HEK293 (cell line): ENCODE measurements around the gene OR52I2.

Experiments used
- CTCF ChIA-PET: fragments of 350-600 bp; formaldehyde crosslinking; extraction: SDS; loops from one replicate; lab custom pipeline; 2021; ENCODE audit warnings: antibody characterized with exemption; lab: Yijun Ruan, JAX
- POLR2A ChIA-PET: fragments of 300-600 bp; formaldehyde crosslinking; extraction: SDS; loops from one replicate; lab custom pipeline; 2020; ENCODE audit warnings: antibody characterized with exemption, inconsistent platforms; lab: Yijun Ruan, JAX
- H3K27ac ChIP-seq: fragments of 200-500 bp; sonication (Bioruptor generic); 2 replicates; pipeline ENCODE4 v1.5.1; 2014; ENCODE audit warnings: low read depth, low read length, control low read depth, inconsistent platforms; ENCODE audit errors: extremely low read depth
- H3K36me3 ChIP-seq, 2 experiments: fragments of 200-500 bp in 1 of 2; sonication (Bioruptor generic) in 1 of 2; 1 replicate in 1 of 2; 2 replicates in 1 of 2; pipeline ENCODE4 v1.5.1; 2014 to 2017; ENCODE audit warnings: inconsistent platforms in 2 of 2, low read length in 2 of 2; ENCODE audit not compliant: control insufficient read depth in 2 of 2, insufficient read depth in 1 of 2
- H3K4me1 ChIP-seq: fragments of 200-500 bp; sonication (Bioruptor generic); 2 replicates; pipeline ENCODE4 v1.5.1; 2014; ENCODE audit warnings: mild to moderate bottlenecking, low read length, inconsistent platforms; ENCODE audit not compliant: control insufficient read depth, insufficient read depth
- H3K4me3 ChIP-seq: 2 replicates; pipeline ENCODE4 v1.5.1; 2011; ENCODE audit warnings: low read depth, mild to moderate bottlenecking, control low read depth, low read length, moderate library complexity
- H3K9me3 ChIP-seq: fragments of 200-500 bp; sonication (Bioruptor generic); 2 replicates; pipeline ENCODE4 v1.5.1; 2014; ENCODE audit warnings: low read depth, low read length, inconsistent platforms; ENCODE audit not compliant: control insufficient read depth, insufficient read depth
- FEZF1 ChIP-seq: fragments of 450-650 bp; formaldehyde crosslinking; IDR thresholded peaks from 2 replicates; pipeline ENCODE4 v1.5.1; 2016; ENCODE audit warnings: missing biosample characterization, missing genetic modification characterization
- HOXC10 ChIP-seq: sonication (generic); formaldehyde crosslinking; IDR thresholded peaks from 2 replicates; pipeline ENCODE4 v1.8.1; 2023; ENCODE audit warnings: mild to moderate bottlenecking, missing genetic modification reagents
- MZF1 ChIP-seq: fragments of 450-650 bp; formaldehyde crosslinking; IDR thresholded peaks from 2 replicates; pipeline ENCODE4 v1.5.1; 2017; ENCODE audit warnings: missing biosample characterization, missing genetic modification characterization, borderline replicate concordance
- SCRT2 ChIP-seq: fragments of 450-650 bp; formaldehyde crosslinking; IDR thresholded peaks from 2 replicates; pipeline ENCODE4 v1.5.1; 2016; ENCODE audit warnings: missing biosample characterization, missing genetic modification characterization
- ZFHX2 ChIP-seq: fragments of 450-650 bp; formaldehyde crosslinking; conservative IDR thresholded peaks from 2 replicates; pipeline ENCODE4 v1.5.1; 2016; ENCODE audit warnings: missing biosample characterization, missing genetic modification characterization
- ZNF133 ChIP-seq: fragments of 450-650 bp; formaldehyde crosslinking; IDR thresholded peaks from 2 replicates; pipeline ENCODE4 v1.5.1; 2016; ENCODE audit warnings: missing biosample characterization, missing genetic modification characterization
- ZNF174 ChIP-seq: fragments of 450-650 bp; formaldehyde crosslinking; IDR thresholded peaks from 2 replicates; pipeline ENCODE4 v1.5.0; 2017; ENCODE audit warnings: missing biosample characterization, mild to moderate bottlenecking, missing genetic modification characterization
- ZNF214 ChIP-seq: fragments of 450-650 bp; formaldehyde crosslinking; IDR thresholded peaks from 2 replicates; pipeline ENCODE4 v1.5.1; 2017; ENCODE audit warnings: missing biosample characterization, mild to moderate bottlenecking, missing genetic modification characterization, borderline replicate concordance
- ZNF239 ChIP-seq: fragments of 450-650 bp; formaldehyde crosslinking; IDR thresholded peaks from 2 replicates; pipeline ENCODE4 v1.5.1; 2016; ENCODE audit warnings: missing biosample characterization, missing genetic modification characterization
- ZNF324 ChIP-seq: fragments of 450-650 bp; formaldehyde crosslinking; IDR thresholded peaks from 2 replicates; pipeline ENCODE4 v1.5.1; 2016; ENCODE audit warnings: missing biosample characterization, missing genetic modification characterization
- ZNF350 ChIP-seq: fragments of 450-650 bp; formaldehyde crosslinking; IDR thresholded peaks from 2 replicates; pipeline ENCODE4 v1.5.0; 2017; ENCODE audit warnings: missing biosample characterization, mild to moderate bottlenecking, missing genetic modification characterization
- ZNF366 ChIP-seq: fragments of 450-650 bp; formaldehyde crosslinking; conservative IDR thresholded peaks from 2 replicates; pipeline ENCODE4 v1.5.1; 2016; ENCODE audit warnings: missing biosample characterization, missing genetic modification characterization
- ZNF426 ChIP-seq: fragments of 450-650 bp; formaldehyde crosslinking; IDR thresholded peaks from 2 replicates; pipeline ENCODE4 v1.5.1; 2017; ENCODE audit warnings: missing biosample characterization, missing genetic modification characterization, mild to moderate bottlenecking, inconsistent platforms, moderate library complexity
- ZNF707 ChIP-seq: fragments of 450-650 bp; formaldehyde crosslinking; IDR thresholded peaks from 2 replicates; pipeline ENCODE4 v1.5.1; 2016; ENCODE audit warnings: missing biosample characterization, missing genetic modification characterization
- ZNF747 ChIP-seq: fragments of 450-650 bp; formaldehyde crosslinking; IDR thresholded peaks from 2 replicates; pipeline ENCODE4 v1.5.1; 2016; ENCODE audit warnings: missing biosample characterization, missing genetic modification characterization
- TF ChIP-seq, protein P1 (sequence below): fragments of 450-650 bp; formaldehyde crosslinking; IDR thresholded peaks from 2 replicates; pipeline ENCODE4 v1.5.1; 2016; ENCODE audit warnings: missing biosample characterization, missing genetic modification characterization
- TF ChIP-seq, protein P2 (sequence below): fragments of 450-650 bp; formaldehyde crosslinking; IDR thresholded peaks from 2 replicates; pipeline ENCODE4 v1.5.1; 2016; ENCODE audit warnings: missing biosample characterization, missing genetic modification characterization
- TF ChIP-seq, protein P3 (sequence below): fragments of 450-650 bp; formaldehyde crosslinking; IDR thresholded peaks from 2 replicates; pipeline ENCODE4 v1.5.1; 2016; ENCODE audit warnings: missing biosample characterization, missing genetic modification characterization
- TF ChIP-seq, protein P4 (sequence below): fragments of 450-650 bp; formaldehyde crosslinking; IDR thresholded peaks from 2 replicates; pipeline ENCODE4 v1.5.1; 2016; ENCODE audit warnings: missing biosample characterization, missing genetic modification characterization
- TF ChIP-seq, protein P5 (sequence below): fragments of 450-650 bp; formaldehyde crosslinking; IDR thresholded peaks from 2 replicates; pipeline ENCODE4 v1.5.1; 2016; ENCODE audit warnings: missing biosample characterization, missing genetic modification characterization
- TF ChIP-seq, protein P6 (sequence below): fragments of 450-650 bp; formaldehyde crosslinking; IDR thresholded peaks from 2 replicates; pipeline ENCODE4 v1.5.1; 2016; ENCODE audit warnings: missing biosample characterization, missing genetic modification characterization

OR52I2 gene

DNA sequence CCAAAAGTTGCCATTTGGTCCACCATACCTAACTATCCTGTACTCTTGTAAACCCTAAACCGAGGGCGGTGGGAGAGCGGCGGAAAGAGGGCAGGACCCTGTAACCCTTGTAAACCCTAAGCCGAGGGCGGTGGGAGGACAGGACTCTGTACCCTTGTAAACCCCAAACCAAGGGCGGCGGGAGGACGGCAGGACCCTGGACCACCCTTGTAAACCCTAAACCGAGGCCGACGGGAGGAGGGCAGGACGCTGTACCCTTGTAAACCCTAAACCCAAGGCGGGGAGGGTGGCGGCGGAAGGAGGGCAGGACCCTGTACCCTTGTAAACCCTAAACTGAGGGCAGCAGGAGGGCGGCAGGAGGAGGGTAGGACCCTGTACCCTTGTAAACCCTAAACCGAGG, 12.5 kb upstream of the OR52I2 start (continued):
- TF ChIP-seq, protein P1, sequence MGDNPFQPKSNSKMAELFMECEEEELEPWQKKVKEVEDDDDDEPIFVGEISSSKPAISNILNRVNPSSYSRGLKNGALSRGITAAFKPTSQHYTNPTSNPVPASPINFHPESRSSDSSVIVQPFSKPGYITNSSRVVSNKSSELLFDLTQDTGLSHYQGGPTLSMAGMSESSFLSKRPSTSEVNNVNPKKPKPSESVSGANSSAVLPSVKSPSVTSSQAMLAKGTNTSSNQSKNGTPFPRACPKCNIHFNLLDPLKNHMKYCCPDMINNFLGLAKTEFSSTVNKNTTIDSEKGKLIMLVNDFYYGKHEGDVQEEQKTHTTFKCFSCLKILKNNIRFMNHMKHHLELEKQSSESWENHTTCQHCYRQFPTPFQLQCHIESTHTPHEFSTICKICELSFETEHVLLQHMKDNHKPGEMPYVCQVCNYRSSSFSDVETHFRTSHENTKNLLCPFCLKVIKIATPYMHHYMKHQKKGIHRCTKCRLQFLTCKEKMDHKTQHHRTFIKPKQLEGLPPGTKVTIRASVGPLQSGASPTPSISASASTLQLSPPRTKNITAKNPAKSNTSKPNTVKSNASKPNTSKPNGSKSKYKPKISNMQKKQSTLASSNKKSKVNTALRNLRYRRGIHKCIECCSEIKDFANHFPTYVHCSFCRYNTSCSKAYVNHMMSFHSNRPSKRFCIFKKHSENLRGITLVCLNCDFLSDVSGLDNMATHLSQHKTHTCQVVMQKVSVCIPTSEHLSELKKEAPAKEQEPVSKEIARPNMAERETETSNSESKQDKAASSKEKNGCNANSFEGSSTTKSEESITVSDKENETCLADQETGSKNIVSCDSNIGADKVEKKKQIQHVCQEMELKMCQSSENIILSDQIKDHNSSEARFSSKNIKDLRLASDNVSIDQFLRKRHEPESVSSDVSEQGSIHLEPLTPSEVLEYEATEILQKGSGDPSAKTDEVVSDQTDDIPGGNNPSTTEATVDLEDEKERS (tag by site-specific recombination) = no peak

DNA sequence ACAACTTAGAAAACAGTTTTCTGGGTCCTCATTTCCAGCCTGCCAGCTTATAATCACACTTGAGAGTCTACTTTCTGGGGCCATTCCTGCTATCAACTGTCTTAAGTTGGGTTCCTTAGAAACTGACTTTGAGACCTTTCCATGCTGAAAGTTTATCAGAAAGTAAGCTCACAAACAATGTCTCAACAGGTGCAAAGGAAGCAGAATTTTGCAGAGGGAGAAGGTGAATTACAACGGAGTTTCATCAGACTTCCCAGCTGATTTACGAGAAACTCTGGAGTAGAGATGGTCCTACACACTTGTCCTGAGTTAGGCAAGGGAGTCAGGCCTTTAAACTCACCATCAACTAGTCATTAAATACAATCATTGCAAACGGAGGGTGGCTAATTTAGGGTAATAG, 4.7 kb upstream of the OR52I2 start:
- ChIA-PET CTCF (interaction anchor here (0.6 to 0.8 kb wide), 2 partner anchors 395 to 478 kb away, joined by 3 read pairs; no protein-coding TSS in a partner anchor), POLR2A (interaction anchor here (1.0 kb wide), 1 partner anchor 32 kb away, joined by 3 read pairs; the partner anchor contains the start of gene TRIM68)
- TF ChIP-seq SCRT2 (tag by site-specific recombination) (peak; percentile 70), MZF1 (tag by site-specific recombination) (no peak)
- TF ChIP-seq, protein P2, sequence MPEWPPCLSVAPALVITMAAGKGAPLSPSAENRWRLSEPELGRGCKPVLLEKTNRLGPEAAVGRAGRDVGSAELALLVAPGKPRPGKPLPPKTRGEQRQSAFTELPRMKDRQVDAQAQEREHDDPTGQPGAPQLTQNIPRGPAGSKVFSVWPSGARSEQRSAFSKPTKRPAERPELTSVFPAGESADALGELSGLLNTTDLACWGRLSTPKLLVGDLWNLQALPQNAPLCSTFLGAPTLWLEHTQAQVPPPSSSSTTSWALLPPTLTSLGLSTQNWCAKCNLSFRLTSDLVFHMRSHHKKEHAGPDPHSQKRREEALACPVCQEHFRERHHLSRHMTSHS (tag by site-specific recombination) = no peak
- TF ChIP-seq, protein P3, sequence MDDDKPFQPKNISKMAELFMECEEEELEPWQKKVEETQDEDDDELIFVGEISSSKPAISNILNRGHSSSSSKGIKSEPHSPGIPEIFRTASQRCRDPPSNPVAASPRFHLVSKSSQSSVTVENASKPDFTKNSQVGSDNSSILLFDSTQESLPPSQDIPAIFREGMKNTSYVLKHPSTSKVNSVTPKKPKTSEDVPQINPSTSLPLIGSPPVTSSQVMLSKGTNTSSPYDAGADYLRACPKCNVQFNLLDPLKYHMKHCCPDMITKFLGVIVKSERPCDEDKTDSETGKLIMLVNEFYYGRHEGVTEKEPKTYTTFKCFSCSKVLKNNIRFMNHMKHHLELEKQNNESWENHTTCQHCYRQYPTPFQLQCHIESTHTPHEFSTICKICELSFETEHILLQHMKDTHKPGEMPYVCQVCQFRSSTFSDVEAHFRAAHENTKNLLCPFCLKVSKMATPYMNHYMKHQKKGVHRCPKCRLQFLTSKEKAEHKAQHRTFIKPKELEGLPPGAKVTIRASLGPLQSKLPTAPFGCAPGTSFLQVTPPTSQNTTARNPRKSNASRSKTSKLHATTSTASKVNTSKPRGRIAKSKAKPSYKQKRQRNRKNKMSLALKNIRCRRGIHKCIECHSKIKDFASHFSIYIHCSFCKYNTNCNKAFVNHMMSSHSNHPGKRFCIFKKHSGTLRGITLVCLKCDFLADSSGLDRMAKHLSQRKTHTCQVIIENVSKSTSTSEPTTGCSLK (tag by site-specific recombination) = no peak
- H3K4me1 ChIP-seq = no peaks in the 10 kb centered on the region
- no peak overlapping the region for H3K27ac ChIP-seq
- H3K4me3 ChIP-seq = no peak overlapping the region
- no peaks in the 10 kb centered on the region for H3K36me3 ChIP-seq
- H3K9me3 ChIP-seq = no peaks in the 10 kb centered on the region

DNA sequence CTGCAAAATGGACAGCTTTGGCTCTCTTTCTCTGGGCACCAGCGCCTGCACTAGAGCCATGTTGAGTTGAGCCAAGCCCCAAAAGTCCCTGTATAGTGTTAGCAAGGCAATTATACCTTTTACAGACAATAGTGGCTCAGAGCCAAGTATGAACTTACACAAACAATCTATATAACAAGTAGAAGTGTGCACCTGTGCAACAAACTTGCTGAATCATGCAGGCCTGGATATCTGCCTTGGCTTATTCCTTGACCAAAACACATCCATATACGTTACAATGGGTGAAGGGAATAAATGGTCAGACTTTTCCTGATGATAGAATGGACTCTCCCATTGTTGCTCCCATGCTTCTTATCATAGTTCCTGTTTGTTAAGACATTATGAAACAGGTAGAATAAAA, 3.8 kb upstream of the OR52I2 start:
- H3K36me3 ChIP-seq = no peaks in the 10 kb centered on the region
- H3K4me3 ChIP-seq = no peak overlapping the region
- ChIA-PET POLR2A (no interaction called here), CTCF (interaction anchor here (0.8 to 1.8 kb wide), 2 partner anchors 390 to 396 kb away, joined by 3 to 8 read pairs; no protein-coding TSS in a partner anchor)
- no peak overlapping the region for H3K27ac ChIP-seq
- H3K4me1 ChIP-seq = no peaks in the 10 kb centered on the region
- H3K9me3 ChIP-seq = no peaks in the 10 kb centered on the region
- TF ChIP-seq MZF1 (tag by site-specific recombination) (no peak), ZNF426 (tag by site-specific recombination) (no peak), ZNF350 (tag by site-specific recombination) (no peak), ZNF174 (no peak), ZNF324 (tag by site-specific recombination) (no peak), FEZF1 (tag by site-specific recombination) (no peak), ZNF747 (no peak), ZNF133 (tag by site-specific recombination) (no peak), ZNF239 (no peak), HOXC10 (CRISPR knock-in tag) (no peak), ZNF366 (no peak), ZNF707 (tag by site-specific recombination) (no peak), ZFHX2 (no peak), ZNF214 (tag by site-specific recombination) (no peak)
- TF ChIP-seq, protein P4, sequence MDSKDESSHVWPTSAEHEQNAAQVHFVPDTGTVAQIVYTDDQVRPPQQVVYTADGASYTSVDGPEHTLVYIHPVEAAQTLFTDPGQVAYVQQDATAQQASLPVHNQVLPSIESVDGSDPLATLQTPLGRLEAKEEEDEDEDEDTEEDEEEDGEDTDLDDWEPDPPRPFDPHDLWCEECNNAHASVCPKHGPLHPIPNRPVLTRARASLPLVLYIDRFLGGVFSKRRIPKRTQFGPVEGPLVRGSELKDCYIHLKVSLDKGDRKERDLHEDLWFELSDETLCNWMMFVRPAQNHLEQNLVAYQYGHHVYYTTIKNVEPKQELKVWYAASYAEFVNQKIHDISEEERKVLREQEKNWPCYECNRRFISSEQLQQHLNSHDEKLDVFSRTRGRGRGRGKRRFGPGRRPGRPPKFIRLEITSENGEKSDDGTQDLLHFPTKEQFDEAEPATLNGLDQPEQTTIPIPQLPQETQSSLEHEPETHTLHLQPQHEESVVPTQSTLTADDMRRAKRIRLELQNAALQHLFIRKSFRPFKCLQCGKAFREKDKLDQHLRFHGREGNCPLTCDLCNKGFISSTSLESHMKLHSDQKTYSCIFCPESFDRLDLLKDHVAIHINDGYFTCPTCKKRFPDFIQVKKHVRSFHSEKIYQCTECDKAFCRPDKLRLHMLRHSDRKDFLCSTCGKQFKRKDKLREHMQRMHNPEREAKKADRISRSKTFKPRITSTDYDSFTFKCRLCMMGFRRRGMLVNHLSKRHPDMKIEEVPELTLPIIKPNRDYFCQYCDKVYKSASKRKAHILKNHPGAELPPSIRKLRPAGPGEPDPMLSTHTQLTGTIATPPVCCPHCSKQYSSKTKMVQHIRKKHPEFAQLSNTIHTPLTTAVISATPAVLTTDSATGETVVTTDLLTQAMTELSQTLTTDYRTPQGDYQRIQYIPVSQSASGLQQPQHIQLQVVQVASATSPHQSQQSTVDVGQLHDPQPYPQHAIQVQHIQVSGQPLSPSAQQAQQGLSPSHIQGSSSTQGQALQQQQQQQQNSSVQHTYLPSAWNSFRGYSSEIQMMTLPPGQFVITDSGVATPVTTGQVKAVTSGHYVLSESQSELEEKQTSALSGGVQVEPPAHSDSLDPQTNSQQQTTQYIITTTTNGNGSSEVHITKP (tag by site-specific recombination) = no peak
- TF ChIP-seq, protein P5, sequence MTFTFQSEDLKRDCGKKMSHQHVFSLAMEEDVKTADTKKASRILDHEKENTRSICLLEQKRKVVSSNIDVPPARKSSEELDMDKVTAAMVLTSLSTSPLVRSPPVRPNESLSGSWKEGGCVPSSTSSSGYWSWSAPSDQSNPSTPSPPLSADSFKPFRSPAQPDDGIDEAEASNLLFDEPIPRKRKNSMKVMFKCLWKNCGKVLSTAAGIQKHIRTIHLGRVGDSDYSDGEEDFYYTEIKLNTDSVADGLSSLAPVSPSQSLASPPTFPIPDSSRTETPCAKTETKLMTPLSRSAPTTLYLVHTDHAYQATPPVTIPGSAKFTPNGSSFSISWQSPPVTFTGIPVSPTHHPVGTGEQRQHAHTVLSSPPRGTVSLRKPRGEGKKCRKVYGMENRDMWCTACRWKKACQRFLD (tag by site-specific recombination) = no peak
- TF ChIP-seq, protein P6, sequence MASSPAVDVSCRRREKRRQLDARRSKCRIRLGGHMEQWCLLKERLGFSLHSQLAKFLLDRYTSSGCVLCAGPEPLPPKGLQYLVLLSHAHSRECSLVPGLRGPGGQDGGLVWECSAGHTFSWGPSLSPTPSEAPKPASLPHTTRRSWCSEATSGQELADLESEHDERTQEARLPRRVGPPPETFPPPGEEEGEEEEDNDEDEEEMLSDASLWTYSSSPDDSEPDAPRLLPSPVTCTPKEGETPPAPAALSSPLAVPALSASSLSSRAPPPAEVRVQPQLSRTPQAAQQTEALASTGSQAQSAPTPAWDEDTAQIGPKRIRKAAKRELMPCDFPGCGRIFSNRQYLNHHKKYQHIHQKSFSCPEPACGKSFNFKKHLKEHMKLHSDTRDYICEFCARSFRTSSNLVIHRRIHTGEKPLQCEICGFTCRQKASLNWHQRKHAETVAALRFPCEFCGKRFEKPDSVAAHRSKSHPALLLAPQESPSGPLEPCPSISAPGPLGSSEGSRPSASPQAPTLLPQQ (tag by site-specific recombination) = no peak
